HepG2 (cell line): ENCODE measurements around the gene RPUSD4. TPM values are rescaled to one million over a fixed set of nuclear protein-coding genes. Genes with fewer than 3 reads are reported as not detected.

Experiments used
- JUNB ChIP-seq: sonication (generic); formaldehyde crosslinking; IDR thresholded peaks from 2 replicates; pipeline ENCODE4 v1.8.0; 2022; ENCODE audit warnings: missing genetic modification reagents, mild to moderate bottlenecking, borderline replicate concordance
- KMT2B ChIP-seq: IDR thresholded peaks from 2 replicates; pipeline ENCODE4 v1.6.1; 2016; ENCODE audit warnings: missing genetic modification reagents, missing compliant biosample characterization
- NR3C1 ChIP-seq: sonication (generic); formaldehyde crosslinking; IDR thresholded peaks from 2 replicates; pipeline ENCODE4 v1.4.0; 2020; ENCODE audit warnings: missing genetic modification reagents
- PHB2 ChIP-seq: fragments of 450-650 bp; IDR thresholded peaks from 2 replicates; pipeline ENCODE4 v1.6.1; 2018; ENCODE audit not compliant: partially characterized antibody
- YEATS4 ChIP-seq: sonication (generic); formaldehyde crosslinking; IDR thresholded peaks from 2 replicates; pipeline ENCODE4 v1.4.0; 2020; ENCODE audit warnings: missing genetic modification reagents, borderline replicate concordance
- ZNF432 ChIP-seq: sonication (generic); formaldehyde crosslinking; IDR thresholded peaks from 2 replicates; pipeline ENCODE4 v1.5.0; 2020; ENCODE audit warnings: missing genetic modification reagents, mild to moderate bottlenecking, borderline replicate concordance
- ZNF7 ChIP-seq: IDR thresholded peaks from 2 replicates; pipeline ENCODE4 v1.6.1; 2016; ENCODE audit warnings: missing biosample characterization, missing genetic modification reagents
- polyA plus RNA-seq, 8 experiments: library from polyadenylated mRNA; depleted of rRNA in 3 of 8; stranded (reverse) in 7 of 8; unstranded in 1 of 8; fragments of >200 nt; fragmentation: Illumina TruSeq in 4 of 8; extraction: Trizol in 4 of 8; gene quantifications; 2 replicates each; pipeline versions ENCODE4 v1.2.1 to v1.2.3, GENCODE V29; 2011 to 2016; ENCODE audit warnings: low read depth in 4 of 8, missing spikeins in 1 of 8, mixed read lengths in 1 of 8; ENCODE audit not compliant: insufficient read depth in 1 of 8
- total RNA-seq, 5 experiments: library from RNA; depleted of rRNA; stranded (reverse); fragments of >200 nt; fragmentation: Illumina TruSeq; extraction: Trizol; gene quantifications; 2 replicates each; pipeline ENCODE4 v1.2.3, GENCODE V29; 2016; ENCODE audit warnings: low read depth in 1 of 5
- TF ChIP-seq, protein P1 (sequence below): sonication (generic); formaldehyde crosslinking; IDR thresholded peaks from 2 replicates; pipeline ENCODE4 v1.5.1; 2020; ENCODE audit warnings: mild to moderate bottlenecking, missing genetic modification reagents
- TF ChIP-seq, protein P2 (sequence below): IDR thresholded peaks from 2 replicates; pipeline ENCODE4 v1.6.1; 2012; ENCODE audit warnings: low read length, improper control_type of control experiment
- TF ChIP-seq, protein P3 (sequence below): sonication (generic); formaldehyde crosslinking; IDR thresholded peaks from 2 replicates; pipeline ENCODE4 v1.4.0; 2020; ENCODE audit warnings: mild to moderate bottlenecking, missing genetic modification reagents
- TF ChIP-seq, protein P4 (sequence below), 2 experiments: fragments of 450-650 bp in 1 of 2; sonication (generic) in 1 of 2; formaldehyde crosslinking in 1 of 2; IDR thresholded peaks; 2 replicates each; pipeline versions ENCODE4 v1.6.1 to v1.8.0; 2016 to 2022; ENCODE audit warnings: antibody characterized with exemption in 1 of 2, mild to moderate bottlenecking in 1 of 2, missing genetic modification reagents in 1 of 2

RPUSD4 gene
- total and polyA plus RNA-seq, 2 of the 13 experiments (the other 11 are each of a cell fraction or from before 2014, with no cell fraction given), result 45.0 to 52.9 TPM

DNA sequence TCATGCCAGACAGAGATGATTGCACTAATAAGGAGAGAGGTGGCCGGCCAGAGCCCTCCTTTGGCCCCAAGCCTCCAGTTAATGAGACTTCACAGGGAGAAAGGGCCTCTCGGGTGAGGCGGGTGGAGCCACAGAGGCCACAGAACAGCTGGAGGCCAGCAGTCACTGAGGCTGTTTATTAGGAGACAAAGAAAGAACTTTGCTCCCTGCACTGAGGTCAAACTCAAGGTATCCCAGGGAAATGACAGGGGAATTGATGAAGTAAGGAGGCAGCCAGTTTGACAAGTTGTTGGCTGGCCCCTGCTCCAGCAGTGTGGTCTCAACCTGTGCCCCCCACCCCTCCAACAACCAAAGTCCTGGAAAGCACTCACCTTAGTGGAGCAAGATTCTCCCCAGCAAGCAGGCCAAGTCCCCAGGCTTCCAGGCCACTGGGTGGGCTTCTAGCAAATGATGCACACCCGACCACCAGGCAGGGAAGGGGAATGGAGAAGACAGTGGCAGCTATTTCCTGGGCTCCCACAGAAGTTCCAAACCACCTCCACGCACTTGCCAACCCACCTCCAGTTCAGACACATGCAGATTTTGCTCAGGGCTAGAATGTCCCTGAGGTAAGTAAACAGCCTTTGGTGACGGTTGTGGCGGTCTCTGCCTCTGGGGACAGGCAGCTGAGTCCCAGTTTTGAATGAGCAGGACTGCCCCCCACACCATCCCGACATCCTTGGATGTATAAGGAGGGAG is 53.2 kb downstream of the RPUSD4 start (continued):
- TF ChIP-seq, protein P1, sequence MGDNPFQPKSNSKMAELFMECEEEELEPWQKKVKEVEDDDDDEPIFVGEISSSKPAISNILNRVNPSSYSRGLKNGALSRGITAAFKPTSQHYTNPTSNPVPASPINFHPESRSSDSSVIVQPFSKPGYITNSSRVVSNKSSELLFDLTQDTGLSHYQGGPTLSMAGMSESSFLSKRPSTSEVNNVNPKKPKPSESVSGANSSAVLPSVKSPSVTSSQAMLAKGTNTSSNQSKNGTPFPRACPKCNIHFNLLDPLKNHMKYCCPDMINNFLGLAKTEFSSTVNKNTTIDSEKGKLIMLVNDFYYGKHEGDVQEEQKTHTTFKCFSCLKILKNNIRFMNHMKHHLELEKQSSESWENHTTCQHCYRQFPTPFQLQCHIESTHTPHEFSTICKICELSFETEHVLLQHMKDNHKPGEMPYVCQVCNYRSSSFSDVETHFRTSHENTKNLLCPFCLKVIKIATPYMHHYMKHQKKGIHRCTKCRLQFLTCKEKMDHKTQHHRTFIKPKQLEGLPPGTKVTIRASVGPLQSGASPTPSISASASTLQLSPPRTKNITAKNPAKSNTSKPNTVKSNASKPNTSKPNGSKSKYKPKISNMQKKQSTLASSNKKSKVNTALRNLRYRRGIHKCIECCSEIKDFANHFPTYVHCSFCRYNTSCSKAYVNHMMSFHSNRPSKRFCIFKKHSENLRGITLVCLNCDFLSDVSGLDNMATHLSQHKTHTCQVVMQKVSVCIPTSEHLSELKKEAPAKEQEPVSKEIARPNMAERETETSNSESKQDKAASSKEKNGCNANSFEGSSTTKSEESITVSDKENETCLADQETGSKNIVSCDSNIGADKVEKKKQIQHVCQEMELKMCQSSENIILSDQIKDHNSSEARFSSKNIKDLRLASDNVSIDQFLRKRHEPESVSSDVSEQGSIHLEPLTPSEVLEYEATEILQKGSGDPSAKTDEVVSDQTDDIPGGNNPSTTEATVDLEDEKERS (CRISPR knock-in tag), result peak; percentile 23; the same call in 1 of the 2 replicates
- TF ChIP-seq KMT2B (CRISPR knock-in tag) (no peak), PHB2 (no peak), ZNF7 (CRISPR knock-in tag) (no peak), YEATS4 (CRISPR knock-in tag) (no peak), JUNB (CRISPR knock-in tag) (no peak), NR3C1 (CRISPR knock-in tag) (no peak), ZNF432 (CRISPR knock-in tag) (no peak)
- TF ChIP-seq, protein P2, sequence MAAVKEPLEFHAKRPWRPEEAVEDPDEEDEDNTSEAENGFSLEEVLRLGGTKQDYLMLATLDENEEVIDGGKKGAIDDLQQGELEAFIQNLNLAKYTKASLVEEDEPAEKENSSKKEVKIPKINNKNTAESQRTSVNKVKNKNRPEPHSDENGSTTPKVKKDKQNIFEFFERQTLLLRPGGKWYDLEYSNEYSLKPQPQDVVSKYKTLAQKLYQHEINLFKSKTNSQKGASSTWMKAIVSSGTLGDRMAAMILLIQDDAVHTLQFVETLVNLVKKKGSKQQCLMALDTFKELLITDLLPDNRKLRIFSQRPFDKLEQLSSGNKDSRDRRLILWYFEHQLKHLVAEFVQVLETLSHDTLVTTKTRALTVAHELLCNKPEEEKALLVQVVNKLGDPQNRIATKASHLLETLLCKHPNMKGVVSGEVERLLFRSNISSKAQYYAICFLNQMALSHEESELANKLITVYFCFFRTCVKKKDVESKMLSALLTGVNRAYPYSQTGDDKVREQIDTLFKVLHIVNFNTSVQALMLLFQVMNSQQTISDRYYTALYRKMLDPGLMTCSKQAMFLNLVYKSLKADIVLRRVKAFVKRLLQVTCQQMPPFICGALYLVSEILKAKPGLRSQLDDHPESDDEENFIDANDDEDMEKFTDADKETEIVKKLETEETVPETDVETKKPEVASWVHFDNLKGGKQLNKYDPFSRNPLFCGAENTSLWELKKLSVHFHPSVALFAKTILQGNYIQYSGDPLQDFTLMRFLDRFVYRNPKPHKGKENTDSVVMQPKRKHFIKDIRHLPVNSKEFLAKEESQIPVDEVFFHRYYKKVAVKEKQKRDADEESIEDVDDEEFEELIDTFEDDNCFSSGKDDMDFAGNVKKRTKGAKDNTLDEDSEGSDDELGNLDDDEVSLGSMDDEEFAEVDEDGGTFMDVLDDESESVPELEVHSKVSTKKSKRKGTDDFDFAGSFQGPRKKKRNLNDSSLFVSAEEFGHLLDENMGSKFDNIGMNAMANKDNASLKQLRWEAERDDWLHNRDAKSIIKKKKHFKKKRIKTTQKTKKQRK, result no peak
- TF ChIP-seq, protein P3, sequence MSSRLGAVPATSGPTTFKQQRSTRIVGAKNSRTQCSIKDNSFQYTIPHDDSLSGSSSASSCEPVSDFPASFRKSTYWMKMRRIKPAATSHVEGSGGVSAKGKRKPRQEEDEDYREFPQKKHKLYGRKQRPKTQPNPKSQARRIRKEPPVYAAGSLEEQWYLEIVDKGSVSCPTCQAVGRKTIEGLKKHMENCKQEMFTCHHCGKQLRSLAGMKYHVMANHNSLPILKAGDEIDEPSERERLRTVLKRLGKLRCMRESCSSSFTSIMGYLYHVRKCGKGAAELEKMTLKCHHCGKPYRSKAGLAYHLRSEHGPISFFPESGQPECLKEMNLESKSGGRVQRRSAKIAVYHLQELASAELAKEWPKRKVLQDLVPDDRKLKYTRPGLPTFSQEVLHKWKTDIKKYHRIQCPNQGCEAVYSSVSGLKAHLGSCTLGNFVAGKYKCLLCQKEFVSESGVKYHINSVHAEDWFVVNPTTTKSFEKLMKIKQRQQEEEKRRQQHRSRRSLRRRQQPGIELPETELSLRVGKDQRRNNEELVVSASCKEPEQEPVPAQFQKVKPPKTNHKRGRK (CRISPR knock-in tag), result no peak
- TF ChIP-seq, protein P4, sequence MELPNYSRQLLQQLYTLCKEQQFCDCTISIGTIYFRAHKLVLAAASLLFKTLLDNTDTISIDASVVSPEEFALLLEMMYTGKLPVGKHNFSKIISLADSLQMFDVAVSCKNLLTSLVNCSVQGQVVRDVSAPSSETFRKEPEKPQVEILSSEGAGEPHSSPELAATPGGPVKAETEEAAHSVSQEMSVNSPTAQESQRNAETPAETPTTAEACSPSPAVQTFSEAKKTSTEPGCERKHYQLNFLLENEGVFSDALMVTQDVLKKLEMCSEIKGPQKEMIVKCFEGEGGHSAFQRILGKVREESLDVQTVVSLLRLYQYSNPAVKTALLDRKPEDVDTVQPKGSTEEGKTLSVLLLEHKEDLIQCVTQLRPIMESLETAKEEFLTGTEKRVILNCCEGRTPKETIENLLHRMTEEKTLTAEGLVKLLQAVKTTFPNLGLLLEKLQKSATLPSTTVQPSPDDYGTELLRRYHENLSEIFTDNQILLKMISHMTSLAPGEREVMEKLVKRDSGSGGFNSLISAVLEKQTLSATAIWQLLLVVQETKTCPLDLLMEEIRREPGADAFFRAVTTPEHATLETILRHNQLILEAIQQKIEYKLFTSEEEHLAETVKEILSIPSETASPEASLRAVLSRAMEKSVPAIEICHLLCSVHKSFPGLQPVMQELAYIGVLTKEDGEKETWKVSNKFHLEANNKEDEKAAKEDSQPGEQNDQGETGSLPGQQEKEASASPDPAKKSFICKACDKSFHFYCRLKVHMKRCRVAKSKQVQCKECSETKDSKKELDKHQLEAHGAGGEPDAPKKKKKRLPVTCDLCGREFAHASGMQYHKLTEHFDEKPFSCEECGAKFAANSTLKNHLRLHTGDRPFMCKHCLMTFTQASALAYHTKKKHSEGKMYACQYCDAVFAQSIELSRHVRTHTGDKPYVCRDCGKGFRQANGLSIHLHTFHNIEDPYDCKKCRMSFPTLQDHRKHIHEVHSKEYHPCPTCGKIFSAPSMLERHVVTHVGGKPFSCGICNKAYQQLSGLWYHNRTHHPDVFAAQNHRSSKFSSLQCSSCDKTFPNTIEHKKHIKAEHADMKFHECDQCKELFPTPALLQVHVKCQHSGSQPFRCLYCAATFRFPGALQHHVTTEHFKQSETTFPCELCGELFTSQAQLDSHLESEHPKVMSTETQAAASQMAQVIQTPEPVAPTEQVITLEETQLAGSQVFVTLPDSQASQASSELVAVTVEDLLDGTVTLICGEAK (IDR thresholded peaks at IDR 0.05), result no peak
- TF ChIP-seq, protein P4 (CRISPR knock-in tag; IDR thresholded peaks at IDR 0.05), result no peak
